CD4-positive, alpha-beta T cell treated with Interferon alpha-2 for 1 hour (primary cell): Measurements from ENCODE around the gene SLC8A2.

Experiments used
- DNase-seq, 2 donors: peaks; one replicate each; pipeline ENCODE4 v3.0.0-alpha.2; 2020 to 2022

Gene SLC8A2

GRCh38 chr19:47503826-47504150 is 32.1 kb upstream of the SLC8A2 start:
- no peak for DNase-seq

- DNase-seq, result no peak
Observed at GRCh38 chr19:47503130-47503825, 31.6 kb upstream of the SLC8A2 start.

GRCh38 chr19:47499863-47500830 is 28.5 kb upstream of the SLC8A2 start:
- DNase-seq, result no peak

- no peak for DNase-seq
Observed at GRCh38 chr19:47499371-47499770, 27.7 kb upstream of the SLC8A2 start.

- no peak for DNase-seq
Observed at GRCh38 chr19:47498561-47498960, 26.9 kb upstream of the SLC8A2 start.

- DNase-seq, result no peak
Observed at GRCh38 chr19:47497821-47498520, 26.3 kb upstream of the SLC8A2 start.

GRCh38 chr19:47497050-47497766 is 25.5 kb upstream of the SLC8A2 start:
- no peak for DNase-seq

- DNase-seq, result no peak
Observed at GRCh38 chr19:47495478-47496372, 24.0 kb upstream of the SLC8A2 start.

GRCh38 chr19:47494729-47495128 is 23.0 kb upstream of the SLC8A2 start:
- DNase-seq, result no peak

GRCh38 chr19:47494211-47494547 is 22.5 kb upstream of the SLC8A2 start:
- no peak for DNase-seq

GRCh38 chr19:47493378-47494210 is 21.9 kb upstream of the SLC8A2 start:
- DNase-seq, result no peak

- no peak for DNase-seq
Observed at GRCh38 chr19:47492571-47493377, 21.1 kb upstream of the SLC8A2 start.

- DNase-seq, result no peak
Observed at GRCh38 chr19:47492137-47492533, 20.4 kb upstream of the SLC8A2 start.

- DNase-seq, result no peak
Observed at GRCh38 chr19:47491358-47492136, 19.9 kb upstream of the SLC8A2 start.

- DNase-seq, result no peak
Observed at GRCh38 chr19:47490847-47491246, 19.2 kb upstream of the SLC8A2 start.

GRCh38 chr19:47490031-47490430 is 18.3 kb upstream of the SLC8A2 start:
- no peak for DNase-seq

GRCh38 chr19:47489072-47489914 is 17.6 kb upstream of the SLC8A2 start:
- DNase-seq, result no peak
